Measurements from ENCODE around the gene PHF21A.

- TF ChIP-seq EZH2 (IDR thresholded peaks at IDR 0.05), result no peak
- TF ChIP-seq CTCF (IDR thresholded peaks at IDR 0.05), result no peak
Measured at GRCh38 chr11:46118702-46119351, 2.4 kb downstream of the PHF21A start.

Data from neural progenitor cell (in vitro differentiated cells).